Measurements from ENCODE around the gene PPEF2.

PPEF2 gene

GRCh38 chr4:75834095-75834771 lies 68.0 kb downstream of the PPEF2 start:
- no peak for TF ChIP-seq CTCF (IDR thresholded peaks at IDR 0.05)
- TF ChIP-seq ZFX (IDR thresholded peaks at IDR 0.05; ENCODE audit: borderline replicate concordance), result no peak

GRCh38 chr4:75831856-75832405 lies 70.3 kb downstream of the PPEF2 start:
- TF ChIP-seq ZFX (IDR thresholded peaks at IDR 0.05; ENCODE audit: borderline replicate concordance), result no peak
- no peak for TF ChIP-seq CTCF (IDR thresholded peaks at IDR 0.05)
- H3K27ac ChIP-seq, result no peak overlapping the region

More at GRCh38 chr4:75834095-75834771, 68.0 kb downstream of the PPEF2 start:
- H3K27ac ChIP-seq, result no peak overlapping the region

GRCh38 chr4:75830906-75831305 lies 71.3 kb downstream of the PPEF2 start:
- no peak overlapping the region for H3K27ac ChIP-seq
- TF ChIP-seq CTCF (IDR thresholded peaks at IDR 0.05), result no peak
- no peak for TF ChIP-seq ZFX (IDR thresholded peaks at IDR 0.05; ENCODE audit: borderline replicate concordance)

- TF ChIP-seq ZFX (IDR thresholded peaks at IDR 0.05; ENCODE audit: borderline replicate concordance) (no peak), CTCF (IDR thresholded peaks at IDR 0.05) (no peak)
- H3K27ac ChIP-seq, result no peak overlapping the region
These were observed 78.4 kb downstream of the PPEF2 start for GRCh38 chr4:75823812-75824211.

GRCh38 chr4:75822416-75822815 lies 79.8 kb downstream of the PPEF2 start:
- no peak for TF ChIP-seq ZFX (IDR thresholded peaks at IDR 0.05; ENCODE audit: borderline replicate concordance)
- TF ChIP-seq CTCF (IDR thresholded peaks at IDR 0.05), result no peak
- no peak overlapping the region for H3K27ac ChIP-seq

- TF ChIP-seq ZFX (IDR thresholded peaks at IDR 0.05; ENCODE audit: borderline replicate concordance) (no peak), CTCF (IDR thresholded peaks at IDR 0.05) (no peak)
- H3K27ac ChIP-seq, result no peak overlapping the region
These were observed 80.3 kb downstream of the PPEF2 start for GRCh38 chr4:75821966-75822365.

GRCh38 chr4:75821216-75821615 lies 81.0 kb downstream of the PPEF2 start:
- no peak overlapping the region for H3K27ac ChIP-seq
- TF ChIP-seq CTCF (IDR thresholded peaks at IDR 0.05) (no peak), ZFX (IDR thresholded peaks at IDR 0.05; ENCODE audit: borderline replicate concordance) (no peak)
